Progenitor cell of endocrine pancreas (in vitro differentiated cells): ENCODE data around the gene ZNF287. TPM values are rescaled to one million over a fixed set of nuclear protein-coding genes. Genes with fewer than 3 reads are reported as not detected.
A peak's percentile ranks its signal among the peaks of the same experiment; 100 is the strongest.

Experiments used
- DNase-seq: peaks from one replicate; pipeline ENCODE4 v3.0.0; 2021; ENCODE audit warnings: low spot score; ENCODE audit not compliant: unreplicated experiment
- H3K27ac Mint-ChIP-seq: 2 replicates; pipeline ENCODE4 v1.8.0; 2021; ENCODE audit warnings: mild to moderate bottlenecking, moderate library complexity, mixed read lengths
- H3K27me3 Mint-ChIP-seq: 2 replicates; pipeline ENCODE4 v1.8.0; 2021; ENCODE audit warnings: mixed read lengths
- H3K36me3 Mint-ChIP-seq: 2 replicates; pipeline ENCODE4 v1.8.0; 2022; ENCODE audit warnings: mixed read lengths; ENCODE audit not compliant: insufficient read depth
- H3K4me1 Mint-ChIP-seq: 2 replicates; pipeline ENCODE4 v1.8.0; 2021; ENCODE audit warnings: low read depth, mixed read lengths
- H3K4me3 Mint-ChIP-seq: 2 replicates; pipeline ENCODE4 v1.8.0; 2021; ENCODE audit warnings: low read depth, mild to moderate bottlenecking, moderate library complexity, mixed read lengths
- H3K9me3 Mint-ChIP-seq: 2 replicates; pipeline ENCODE4 v1.8.0; 2021; ENCODE audit warnings: low read depth, mixed read lengths
- CTCF ChIP-seq: fragments of 200-600 bp; sonication (generic); IDR thresholded peaks from one replicate; pipeline ENCODE4 v1.5.0; 2021; ENCODE audit warnings: antibody characterized with exemption, mild to moderate bottlenecking; ENCODE audit not compliant: unreplicated experiment
- total RNA-seq: library from RNA; stranded (reverse); gene quantifications from 2 replicates; pipeline ENCODE4 v1.2.1, GENCODE V29; 2021

ZNF287 gene
- total RNA-seq, 1 donor from 2014 or later: 11.6 TPM

- H3K27ac Mint-ChIP-seq: peak overlapping the region; percentile 70
Observed at GRCh38 chr17:16569358-16569712, 331 bp upstream of the ZNF287 start.

GRCh38 chr17:16552637-16553045 lies 16.4 kb downstream of the ZNF287 start:
- H3K9me3 Mint-ChIP-seq: peaks cover 63% of the 10 kb centered on the region
- H3K4me3 Mint-ChIP-seq: no peak overlapping the region
- no peak overlapping the region for H3K27ac Mint-ChIP-seq
- no peaks in the 10 kb centered on the region for H3K4me1 Mint-ChIP-seq
- no peak for DNase-seq
- TF ChIP-seq CTCF: no peak
- no peaks in the 10 kb centered on the region for H3K27me3 Mint-ChIP-seq
- H3K36me3 Mint-ChIP-seq: peaks cover 70% of the 10 kb centered on the region

More at GRCh38 chr17:16569358-16569712, 331 bp upstream of the ZNF287 start:
- H3K9me3 Mint-ChIP-seq: no peaks in the 10 kb centered on the region
- DNase-seq: no peak
- peaks cover 5% of the 10 kb centered on the region for H3K36me3 Mint-ChIP-seq
- H3K27me3 Mint-ChIP-seq: peaks cover 32% of the 10 kb centered on the region
- peak overlapping the region; percentile 82 for H3K4me3 Mint-ChIP-seq
- H3K4me1 Mint-ChIP-seq: peaks cover 2% of the 10 kb centered on the region
- TF ChIP-seq CTCF: no peak

- Mint-ChIP-seq H3K27me3 (no peaks in the 10 kb centered on the region), H3K27ac (no peak overlapping the region), H3K4me1 (no peaks in the 10 kb centered on the region), H3K4me3 (no peak overlapping the region), H3K9me3 (peaks cover 62% of the 10 kb centered on the region), H3K36me3 (peaks cover 65% of the 10 kb centered on the region)
- TF ChIP-seq CTCF: no peak
- DNase-seq: no peak
Observed at GRCh38 chr17:16551878-16552636, 16.9 kb downstream of the ZNF287 start.

GRCh38 chr17:16537130-16537458 lies 31.9 kb downstream of the ZNF287 start:
- DNase-seq: no peak
- Mint-ChIP-seq H3K27me3 (no peaks in the 10 kb centered on the region), H3K4me3 (peak overlapping the region; percentile 97), H3K36me3 (no peaks in the 10 kb centered on the region), H3K27ac (peak overlapping the region; percentile 92), H3K9me3 (no peaks in the 10 kb centered on the region), H3K4me1 (peaks cover 8% of the 10 kb centered on the region)
- no peak for TF ChIP-seq CTCF

GRCh38 chr17:16534236-16534635 lies 34.8 kb downstream of the ZNF287 start:
- Mint-ChIP-seq H3K27ac (no peak overlapping the region), H3K4me3 (no peak overlapping the region), H3K4me1 (peaks cover 8% of the 10 kb centered on the region), H3K27me3 (peaks cover 9% of the 10 kb centered on the region), H3K36me3 (no peaks in the 10 kb centered on the region), H3K9me3 (no peaks in the 10 kb centered on the region)
- DNase-seq: no peak
- TF ChIP-seq CTCF: no peak
